ENCODE measurements around the gene TRNP1.

TRNP1 gene

DNA sequence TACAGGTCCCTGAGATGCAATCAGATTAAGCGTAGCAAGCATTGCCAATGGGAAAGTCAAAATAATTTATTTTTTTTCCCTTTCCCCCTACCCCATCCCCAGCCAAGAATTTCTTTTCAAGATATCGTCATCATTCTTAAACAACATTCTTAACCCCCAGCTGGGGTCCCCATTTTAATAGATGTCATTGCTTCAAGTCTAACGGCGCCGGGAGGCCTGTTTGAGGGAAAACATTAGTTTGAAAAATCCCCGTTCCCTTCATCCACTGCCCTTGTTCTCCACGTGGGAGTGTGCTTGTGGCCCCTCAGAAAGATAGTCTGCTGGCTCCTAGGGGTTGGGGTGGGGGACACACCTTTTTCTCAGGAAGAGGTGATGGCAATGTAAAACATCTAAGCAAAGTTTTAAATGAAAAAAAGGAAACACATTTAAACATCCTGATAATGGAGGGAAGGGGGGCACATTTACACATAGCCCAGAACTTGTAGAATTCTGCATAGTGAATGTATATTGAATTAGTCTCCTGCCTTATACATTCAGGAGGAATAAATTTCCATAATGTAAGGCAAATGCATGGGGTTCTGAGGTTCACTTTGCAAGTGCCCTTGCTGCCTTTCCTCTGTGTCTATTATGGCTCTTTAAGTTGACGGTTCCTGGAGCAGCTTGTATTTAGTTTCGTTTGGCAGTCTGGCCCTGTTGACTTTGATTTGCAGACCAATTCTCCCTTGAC is 6.8 kb downstream of the TRNP1 start:
- H3K9me3 Mint-ChIP-seq, result no peaks in the 10 kb centered on the region
- H3K4me3 Mint-ChIP-seq, result no peak overlapping the region
- DNase-seq (no peak), ATAC-seq (replicated peaks) (no peak)
- no peaks in the 10 kb centered on the region for H3K36me3 Mint-ChIP-seq (ENCODE audit: insufficient read depth)
- H3K27ac Mint-ChIP-seq, result no peak overlapping the region
- peaks cover 6 to 7% of the 10 kb centered on the region in 2 donors for H3K4me1 Mint-ChIP-seq (ENCODE audit: low read depth in 2 of 2)
- H3K27me3 Mint-ChIP-seq, result peaks cover 16 to 29% of the 10 kb centered on the region in 2 donors

DNA sequence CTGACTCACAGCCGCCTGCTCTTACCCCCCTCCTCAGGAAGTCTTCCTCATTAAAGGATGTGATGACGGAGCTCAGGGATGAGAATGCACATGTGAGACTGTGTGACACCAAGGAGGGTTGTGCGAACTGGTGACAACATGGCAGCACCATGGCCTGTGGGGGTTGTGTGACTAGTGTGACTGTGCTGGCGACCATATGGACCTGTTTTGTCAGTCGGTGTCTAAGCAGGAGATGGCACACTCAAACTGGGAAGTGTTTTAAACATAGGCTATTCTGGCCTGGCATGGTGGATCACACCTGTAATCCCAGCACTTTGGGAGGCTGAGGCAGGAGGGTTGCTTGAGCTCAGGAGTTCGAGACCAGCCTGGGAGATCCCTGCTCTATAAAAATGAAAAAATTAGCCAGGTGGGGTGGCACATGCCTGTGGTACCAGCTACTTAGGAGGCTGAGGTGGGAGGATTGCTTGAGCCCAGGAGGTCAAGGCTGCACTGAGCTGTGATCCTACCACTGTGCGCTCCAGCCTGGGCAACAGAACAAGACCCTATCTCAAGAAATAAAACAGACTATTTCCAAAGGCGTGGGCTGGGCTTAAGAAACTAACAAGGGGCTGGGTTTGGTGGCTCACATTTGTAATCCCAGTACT is 7.4 kb downstream of the TRNP1 start:
- DNase-seq (no peak), ATAC-seq (replicated peaks) (no peak)
- H3K27me3 Mint-ChIP-seq, result peaks cover 9 to 22% of the 10 kb centered on the region in 2 donors
- no peaks in the 10 kb centered on the region for H3K36me3 Mint-ChIP-seq (ENCODE audit: insufficient read depth)
- H3K9me3 Mint-ChIP-seq, result no peaks in the 10 kb centered on the region
- H3K4me3 Mint-ChIP-seq, result no peak overlapping the region
- no peak overlapping the region for H3K27ac Mint-ChIP-seq
- H3K4me1 Mint-ChIP-seq (ENCODE audit: low read depth in 2 of 2), result peaks cover 6 to 7% of the 10 kb centered on the region in 2 donors

DNA sequence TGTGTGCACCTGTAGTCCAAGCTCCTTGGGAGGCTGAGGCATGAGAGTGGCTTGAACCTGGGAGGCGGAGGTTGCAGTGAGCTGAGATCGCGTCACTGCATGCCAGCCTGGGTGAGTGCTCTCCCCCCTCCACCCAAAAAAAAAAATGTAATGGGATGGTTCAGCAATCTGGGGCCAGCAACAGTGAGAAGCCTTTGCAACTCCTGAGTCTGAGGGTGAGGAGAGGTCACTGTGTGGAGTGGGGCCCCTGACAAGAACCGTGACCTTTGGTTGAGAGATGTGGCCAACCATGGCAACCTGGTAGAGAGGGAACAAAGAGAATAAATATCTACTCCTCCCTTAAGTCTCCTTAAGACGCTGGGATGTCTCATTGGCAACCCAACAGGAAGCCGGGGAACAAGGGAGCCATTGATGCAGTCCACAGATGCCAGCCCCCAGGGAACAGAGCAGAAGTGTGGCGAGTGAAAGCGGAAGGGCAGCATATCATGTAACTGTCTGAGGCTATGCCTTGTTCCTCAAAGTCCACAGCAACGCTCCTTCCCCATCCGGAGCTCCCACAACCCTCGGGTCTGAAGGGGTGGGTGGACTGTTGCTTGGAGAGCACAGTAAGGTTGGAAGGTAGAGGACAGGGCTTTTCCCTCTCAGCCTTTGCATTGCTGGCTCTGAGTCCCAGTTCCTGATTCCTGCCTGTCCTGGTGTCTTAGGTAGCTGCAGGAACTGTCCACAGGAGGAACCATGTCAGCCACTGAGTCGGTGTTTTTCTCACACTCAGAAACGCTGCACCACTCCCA is 8.3 kb downstream of the TRNP1 start:
- Mint-ChIP-seq H3K4me3 (no peak overlapping the region), H3K27ac (no peak overlapping the region), H3K9me3 (no peaks in the 10 kb centered on the region), H3K27me3 (peaks cover under 1 to 14% of the 10 kb centered on the region in 2 donors), H3K36me3 (ENCODE audit: insufficient read depth) (no peaks in the 10 kb centered on the region), H3K4me1 (ENCODE audit: low read depth in 2 of 2) (peaks cover 6 to 7% of the 10 kb centered on the region in 2 donors)
- DNase-seq, result no peak
- ATAC-seq (replicated peaks), result peak; percentile 31

DNA sequence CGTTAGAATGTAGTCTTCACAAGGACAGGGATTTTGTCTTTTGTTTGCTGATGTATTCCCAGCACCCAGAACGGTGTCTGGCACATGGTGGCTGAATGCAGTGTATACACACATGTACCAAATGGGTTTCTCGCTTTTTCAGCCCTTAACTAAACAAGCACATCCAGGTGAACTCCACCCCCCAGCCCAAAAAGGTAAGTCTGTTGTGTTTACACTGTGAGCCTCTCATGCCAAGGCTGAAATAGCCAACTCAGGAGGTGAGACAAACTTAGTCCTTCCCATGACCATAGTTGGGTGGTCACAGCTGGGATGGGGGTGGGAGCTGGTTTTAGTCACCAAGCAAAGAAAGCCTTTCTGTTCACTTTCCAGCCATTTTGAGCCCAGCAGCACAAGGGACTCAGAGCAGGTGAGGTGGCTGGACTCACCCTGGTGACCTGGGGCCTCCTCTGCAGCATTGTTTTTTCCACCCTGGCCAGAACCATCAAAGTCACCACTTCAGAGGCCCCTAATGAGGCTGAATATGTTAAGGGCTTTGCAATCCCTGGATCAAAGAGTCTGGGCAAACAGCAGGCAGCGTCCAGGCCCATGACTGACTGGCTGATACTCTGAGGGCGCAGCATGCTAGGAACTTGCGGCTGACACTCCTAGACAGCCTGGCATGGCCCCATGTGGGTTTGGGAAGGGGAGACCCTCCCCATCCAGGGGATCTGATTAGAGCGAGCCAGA is 10.4 kb downstream of the TRNP1 start:
- no peaks in the 10 kb centered on the region for H3K9me3 Mint-ChIP-seq
- no peak for ATAC-seq (replicated peaks)
- H3K4me1 Mint-ChIP-seq (ENCODE audit: low read depth in 2 of 2), result no peaks in the 10 kb centered on the region
- no peak for DNase-seq
- no peak overlapping the region for H3K4me3 Mint-ChIP-seq
- no peaks in the 10 kb centered on the region for H3K36me3 Mint-ChIP-seq (ENCODE audit: insufficient read depth)
- peaks cover 0 to 9% of the 10 kb centered on the region in 2 donors for H3K27me3 Mint-ChIP-seq
- no peak overlapping the region for H3K27ac Mint-ChIP-seq

DNA sequence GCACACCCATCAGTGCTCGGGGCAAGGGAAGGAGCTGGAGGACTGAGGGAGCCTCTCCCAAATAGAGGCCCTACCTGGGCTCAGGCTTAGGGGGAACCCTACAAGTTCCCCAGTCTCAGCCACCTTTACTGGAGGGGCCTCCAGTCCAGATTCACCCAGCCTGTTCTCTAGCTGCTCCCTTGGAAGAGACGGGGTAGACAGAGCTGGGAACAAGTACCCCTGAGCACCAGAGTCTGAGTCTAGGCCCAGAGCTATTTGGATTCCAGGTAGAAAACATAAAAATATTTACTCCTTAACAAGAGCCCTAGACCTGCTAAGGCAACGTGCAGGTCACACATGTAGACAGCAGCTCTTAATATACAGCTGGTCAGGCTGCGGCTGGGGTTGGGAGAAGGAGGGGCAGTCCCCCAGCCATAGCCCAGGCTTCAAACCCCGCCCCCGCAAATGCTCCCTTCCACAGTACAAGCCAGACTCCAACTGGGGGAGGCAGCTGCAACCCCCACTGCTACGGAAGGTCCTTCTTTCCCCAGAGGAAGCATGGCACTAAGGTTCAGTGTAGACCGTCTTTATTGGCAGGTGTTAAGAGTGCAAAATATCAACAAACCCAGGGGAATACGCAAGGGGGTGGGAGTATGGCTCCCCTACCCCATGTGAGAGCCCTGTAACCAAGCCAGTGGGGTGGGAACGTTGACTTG is 11.1 kb downstream of the TRNP1 start:
- H3K4me3 Mint-ChIP-seq, result no peak overlapping the region
- DNase-seq (no peak), ATAC-seq (replicated peaks) (no peak)
- peaks cover 0 to 13% of the 10 kb centered on the region in 2 donors for H3K27me3 Mint-ChIP-seq
- no peaks in the 10 kb centered on the region for H3K9me3 Mint-ChIP-seq
- no peaks in the 10 kb centered on the region for H3K4me1 Mint-ChIP-seq (ENCODE audit: low read depth in 2 of 2)
- H3K36me3 Mint-ChIP-seq (ENCODE audit: insufficient read depth), result no peaks in the 10 kb centered on the region
- no peak overlapping the region for H3K27ac Mint-ChIP-seq

DNA sequence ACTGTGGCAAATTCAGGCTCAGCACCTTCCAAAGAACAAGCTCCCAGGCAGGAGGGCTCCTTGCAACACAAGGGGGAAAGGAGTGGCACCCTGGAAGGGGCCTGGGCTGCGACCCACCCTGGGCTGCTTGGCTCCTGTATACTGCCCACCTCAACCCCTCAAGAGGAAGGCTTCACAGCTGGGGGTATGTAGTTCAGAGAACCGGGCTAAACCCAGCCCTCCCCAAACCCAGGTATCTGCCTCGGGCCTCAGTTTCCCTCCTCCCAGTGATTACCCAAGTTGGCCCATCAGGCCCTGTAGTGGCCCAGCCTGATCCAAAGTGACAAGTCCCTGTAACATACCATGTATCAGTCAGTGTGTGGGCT is 11.7 kb downstream of the TRNP1 start:
- H3K4me3 Mint-ChIP-seq, result no peak overlapping the region
- no peak for ATAC-seq (replicated peaks)

DNA sequence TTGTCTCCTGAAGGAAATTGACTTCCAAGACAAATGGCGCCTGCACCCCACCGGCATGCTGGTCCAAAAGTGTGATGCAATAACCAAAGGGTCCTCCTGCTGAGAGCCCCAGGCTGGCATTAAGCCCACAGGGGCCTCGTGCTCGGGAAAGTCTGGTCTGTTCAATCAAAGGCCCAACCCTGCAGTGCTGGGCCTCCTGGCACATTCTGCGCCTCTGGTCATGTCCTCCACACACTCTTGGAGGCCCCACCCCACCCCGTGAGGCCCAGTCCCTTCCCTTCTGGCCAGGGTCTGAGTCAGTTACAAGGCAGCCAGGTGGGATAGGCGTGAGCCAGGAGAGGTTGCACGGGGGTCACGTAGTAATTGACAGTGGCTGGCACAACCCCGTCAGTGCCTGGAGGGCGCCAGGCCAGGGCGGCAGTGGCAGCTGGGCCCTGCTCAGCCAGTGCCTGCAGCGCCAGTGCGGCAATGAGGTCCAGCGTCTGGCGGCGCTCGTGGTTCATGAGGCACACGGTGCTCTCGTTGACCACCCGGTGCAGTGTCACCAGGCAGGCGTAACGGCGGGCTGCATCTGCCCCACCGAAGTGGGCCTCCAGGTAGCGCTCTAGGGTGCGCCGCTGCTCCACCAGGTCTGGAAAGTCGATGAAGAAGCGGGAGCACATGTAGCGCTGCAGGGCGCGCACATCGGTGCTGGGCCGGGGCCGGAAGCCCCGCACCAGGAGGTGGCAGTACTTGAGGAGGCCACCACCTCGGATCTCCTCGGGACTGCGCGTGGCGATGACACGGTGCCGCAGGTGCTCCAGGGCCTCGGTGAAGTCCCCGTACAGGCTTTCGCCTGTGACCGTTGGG is 12.4 kb downstream of the TRNP1 start:
- H3K4me3 Mint-ChIP-seq, result no peak overlapping the region
- peaks cover 6 to 26% of the 10 kb centered on the region in 2 donors for H3K27me3 Mint-ChIP-seq
- H3K27ac Mint-ChIP-seq, result no peak overlapping the region
- ATAC-seq (replicated peaks) (no peak), DNase-seq (no peak)
- H3K4me1 Mint-ChIP-seq (ENCODE audit: low read depth in 2 of 2), result no peaks in the 10 kb centered on the region
- H3K9me3 Mint-ChIP-seq, result no peaks in the 10 kb centered on the region
- no peaks in the 10 kb centered on the region for H3K36me3 Mint-ChIP-seq (ENCODE audit: insufficient read depth)

More for the DNA sequence above, 11.7 kb downstream of the TRNP1 start:
- H3K27ac Mint-ChIP-seq, result no peak overlapping the region
- peaks cover 0 to 19% of the 10 kb centered on the region in 2 donors for H3K27me3 Mint-ChIP-seq
- no peak for DNase-seq
- H3K4me1 Mint-ChIP-seq (ENCODE audit: low read depth in 2 of 2), result no peaks in the 10 kb centered on the region
- H3K36me3 Mint-ChIP-seq (ENCODE audit: insufficient read depth), result no peaks in the 10 kb centered on the region
- no peaks in the 10 kb centered on the region for H3K9me3 Mint-ChIP-seq

DNA sequence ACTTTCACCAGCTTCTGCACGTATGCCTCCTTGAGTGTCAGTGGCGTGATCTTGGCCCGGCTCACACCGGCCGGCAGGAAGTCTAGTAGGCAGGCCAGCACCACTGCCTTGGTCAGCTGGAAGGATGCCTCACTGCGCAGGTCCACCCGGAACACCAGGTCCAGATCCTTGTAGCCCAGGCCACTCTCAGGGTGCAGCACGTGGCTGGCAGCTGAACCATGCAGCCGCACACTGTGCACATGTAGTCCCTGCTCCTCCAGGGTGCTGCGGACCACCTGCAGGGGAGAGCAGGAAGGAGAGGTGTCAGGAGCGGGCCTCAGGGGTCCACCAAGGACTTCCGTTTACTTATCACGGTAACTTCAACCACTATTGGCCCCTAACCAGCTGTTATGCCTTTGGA is 13.2 kb downstream of the TRNP1 start:
- DNase-seq (no peak), ATAC-seq (replicated peaks) (no peak)
- no peak overlapping the region for H3K27ac Mint-ChIP-seq
- no peaks in the 10 kb centered on the region for H3K36me3 Mint-ChIP-seq (ENCODE audit: insufficient read depth)
- no peaks in the 10 kb centered on the region for H3K9me3 Mint-ChIP-seq
- peaks cover 13 to 34% of the 10 kb centered on the region in 2 donors for H3K27me3 Mint-ChIP-seq
- no peaks in the 10 kb centered on the region for H3K4me1 Mint-ChIP-seq (ENCODE audit: low read depth in 2 of 2)
- no peak overlapping the region for H3K4me3 Mint-ChIP-seq

DNA sequence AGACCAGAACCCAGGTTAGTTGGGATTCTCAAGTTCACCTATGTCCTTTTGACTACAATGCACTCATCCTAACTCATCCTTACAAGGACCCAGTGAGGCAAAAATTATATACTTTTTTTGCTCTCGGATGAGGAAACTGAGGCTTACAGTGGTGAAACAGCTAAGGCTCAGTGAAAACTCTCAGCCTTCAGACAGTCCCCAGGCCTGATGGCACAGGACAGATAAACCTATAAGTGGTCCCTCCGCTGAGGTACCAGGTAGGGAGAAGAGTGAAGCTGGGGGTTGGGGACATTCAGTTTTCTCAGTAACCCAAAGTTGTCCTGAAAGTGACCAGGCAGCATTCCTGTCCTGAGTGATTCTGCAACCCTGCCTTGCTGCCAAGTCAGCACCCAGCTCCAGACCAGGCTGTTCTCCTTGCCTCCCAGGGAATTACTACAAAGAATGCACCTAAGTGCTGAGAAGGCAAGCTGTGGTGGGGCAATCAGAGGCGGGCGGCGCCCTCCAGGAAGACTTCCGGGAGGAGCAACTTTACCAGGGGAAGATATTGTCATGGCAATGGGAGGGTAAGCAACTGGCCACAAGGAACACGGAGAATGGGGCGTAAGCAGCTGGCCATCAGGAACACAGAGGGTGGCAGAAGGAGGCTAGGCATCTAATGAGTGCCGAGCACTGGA is 14.6 kb downstream of the TRNP1 start:
- ATAC-seq (replicated peaks) (no peak), DNase-seq (no peak)
- H3K9me3 Mint-ChIP-seq, result no peaks in the 10 kb centered on the region
- no peak overlapping the region for H3K27ac Mint-ChIP-seq
- peaks cover 22 to 48% of the 10 kb centered on the region in 2 donors for H3K27me3 Mint-ChIP-seq
- H3K4me1 Mint-ChIP-seq (ENCODE audit: low read depth in 2 of 2), result peaks cover 1 to 3% of the 10 kb centered on the region in 2 donors
- H3K4me3 Mint-ChIP-seq, result no peak overlapping the region
- no peaks in the 10 kb centered on the region for H3K36me3 Mint-ChIP-seq (ENCODE audit: insufficient read depth)

DNA sequence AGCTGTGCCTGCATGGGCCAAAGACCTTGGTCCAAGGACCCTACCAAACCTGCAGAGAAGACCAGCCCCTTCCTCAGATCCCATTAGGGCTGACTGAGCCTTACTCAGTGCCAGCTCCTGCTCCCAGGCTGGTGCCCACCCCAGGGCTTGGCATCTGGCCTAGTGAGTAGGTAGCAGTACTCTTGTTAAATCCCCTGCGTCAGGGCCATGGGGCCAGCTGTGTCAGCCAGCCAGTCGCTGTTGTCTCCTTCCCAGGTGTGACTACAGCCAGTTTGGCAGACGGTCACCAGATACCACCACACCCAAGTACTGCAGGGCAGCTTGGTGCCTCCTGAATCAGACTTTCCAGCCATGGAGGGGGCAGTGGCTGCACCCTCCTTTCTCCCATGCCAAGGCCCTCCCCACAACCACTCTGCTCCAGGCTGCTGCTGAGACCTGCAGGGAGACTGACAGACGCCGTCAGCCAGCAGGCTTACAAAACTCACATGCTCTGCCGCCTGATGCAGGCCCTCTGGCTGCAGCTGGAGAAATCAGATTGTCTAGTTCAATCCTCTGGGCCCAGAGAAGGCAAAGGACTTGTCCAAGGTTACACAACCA is 16.2 kb downstream of the TRNP1 start:
- no peak overlapping the region for H3K27ac Mint-ChIP-seq
- ATAC-seq (replicated peaks) (no peak), DNase-seq (no peak)
- H3K9me3 Mint-ChIP-seq, result no peaks in the 10 kb centered on the region
- no peak overlapping the region for H3K4me3 Mint-ChIP-seq
- H3K4me1 Mint-ChIP-seq (ENCODE audit: low read depth in 2 of 2), result peaks cover 3 to 5% of the 10 kb centered on the region in 2 donors
- H3K27me3 Mint-ChIP-seq, result peaks cover 25 to 51% of the 10 kb centered on the region in 2 donors
- peaks cover 3% of the 10 kb centered on the region for H3K36me3 Mint-ChIP-seq (ENCODE audit: insufficient read depth)

DNA sequence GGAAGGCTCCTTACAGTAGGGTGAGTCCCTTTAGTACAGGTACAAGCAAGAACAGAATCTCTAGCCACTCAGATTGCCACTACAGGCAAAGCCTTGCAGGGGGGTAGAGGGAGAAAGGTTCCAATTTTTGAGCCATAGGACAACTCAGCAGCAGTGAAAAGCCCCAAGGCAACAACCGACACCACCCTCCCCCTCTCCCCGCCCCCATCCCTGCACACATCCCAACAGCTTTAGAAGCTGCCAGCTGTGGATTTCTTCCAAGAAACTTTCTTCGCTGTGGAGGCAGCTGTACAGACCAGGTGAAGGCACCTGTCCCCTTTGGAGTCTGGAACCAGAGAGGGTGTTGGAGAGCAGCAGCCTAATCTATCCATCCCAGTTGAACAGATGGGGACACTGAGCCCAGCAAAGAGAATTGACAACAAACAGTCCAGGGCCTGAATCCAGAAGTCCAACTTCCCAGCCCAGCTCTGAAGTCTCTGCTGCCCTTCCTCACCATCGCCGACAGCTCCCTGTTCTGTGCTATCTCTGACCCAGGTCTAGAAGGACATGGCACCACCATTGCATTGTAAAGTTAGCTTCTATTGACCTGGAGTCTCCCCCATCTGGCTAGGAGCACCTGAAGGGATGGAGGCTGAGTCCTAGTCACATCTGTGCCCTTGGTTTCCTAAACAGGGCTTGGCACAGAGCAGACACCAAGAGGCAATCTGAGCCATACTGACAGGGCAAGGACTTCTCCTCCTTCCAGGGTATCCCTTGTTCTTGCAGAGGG is 16.9 kb downstream of the TRNP1 start:
- peaks cover 3 to 5% of the 10 kb centered on the region in 2 donors for H3K4me1 Mint-ChIP-seq (ENCODE audit: low read depth in 2 of 2)
- H3K27me3 Mint-ChIP-seq, result peaks cover 25 to 51% of the 10 kb centered on the region in 2 donors
- no peaks in the 10 kb centered on the region for H3K9me3 Mint-ChIP-seq
- H3K27ac Mint-ChIP-seq, result no peak overlapping the region
- ATAC-seq (replicated peaks), result no peak
- no peak for DNase-seq
- peaks cover 3% of the 10 kb centered on the region for H3K36me3 Mint-ChIP-seq (ENCODE audit: insufficient read depth)
- H3K4me3 Mint-ChIP-seq, result no peak overlapping the region
